HUES6 (cell line): ENCODE results near the gene TUBA1A.
"Not testable (repeated sequence)": the region's sequence is repeated elsewhere in the genome, so short reads cannot be mapped to it uniquely, and the experiment has no call there.

Source experiments
- H3K27ac ChIP-seq: 2 replicates; pipeline ENCODE4 v1.7.0; 2013; ENCODE audit warnings: low read depth, mild to moderate bottlenecking, low read length, inconsistent platforms
- H3K27me3 ChIP-seq: 2 replicates; pipeline ENCODE4 v1.6.1; 2013; ENCODE audit warnings: low read length; ENCODE audit not compliant: control insufficient read depth, insufficient read depth
- H3K36me3 ChIP-seq: 2 replicates; pipeline ENCODE4 v1.6.1; 2013; ENCODE audit warnings: low read length; ENCODE audit not compliant: control insufficient read depth, insufficient read depth
- H3K4me1 ChIP-seq: 2 replicates; pipeline ENCODE4 v1.6.1; 2013; ENCODE audit warnings: low read length; ENCODE audit not compliant: control insufficient read depth, insufficient read depth
- H3K4me3 ChIP-seq: 2 replicates; pipeline ENCODE4 v1.5.1; 2013; ENCODE audit warnings: low read depth, low read length
- H3K9ac ChIP-seq: one replicate; pipeline ENCODE4 v1.6.1; 2013; ENCODE audit warnings: mild to moderate bottlenecking, low read length
- H3K9me3 ChIP-seq: 2 replicates; pipeline ENCODE4 v1.6.1; 2013; ENCODE audit warnings: low read depth, low read length; ENCODE audit not compliant: control insufficient read depth, insufficient read depth

TUBA1A gene

DNA sequence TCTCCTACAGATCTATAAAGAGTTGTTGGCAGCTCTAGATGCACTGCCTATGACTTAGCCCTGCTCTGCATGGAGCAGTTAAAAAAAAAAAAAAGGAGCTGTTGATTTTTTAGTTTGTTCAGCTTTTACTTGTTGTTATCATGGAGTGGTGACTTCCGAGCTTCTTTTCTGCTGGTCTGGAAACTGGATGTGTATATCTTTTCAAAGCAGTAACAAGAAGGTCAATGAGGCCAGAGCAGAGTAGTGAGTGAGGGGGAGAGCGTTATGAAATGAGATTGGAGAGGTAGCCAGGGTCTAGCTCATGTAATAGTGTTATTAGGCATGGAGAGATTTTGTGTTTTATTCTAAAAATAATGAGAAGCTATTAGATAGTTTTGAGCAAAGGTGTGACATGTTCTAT, 44.5 kb downstream of the TUBA1A start:
- no peaks in the 10 kb centered on the region for H3K36me3 ChIP-seq
- no peak overlapping the region for H3K27ac ChIP-seq
- H3K4me3 ChIP-seq, result no peak overlapping the region
- no peaks in the 10 kb centered on the region for H3K9me3 ChIP-seq
- H3K9ac ChIP-seq, result no peak overlapping the region
- no peaks in the 10 kb centered on the region for H3K4me1 ChIP-seq
- no peaks in the 10 kb centered on the region for H3K27me3 ChIP-seq

DNA sequence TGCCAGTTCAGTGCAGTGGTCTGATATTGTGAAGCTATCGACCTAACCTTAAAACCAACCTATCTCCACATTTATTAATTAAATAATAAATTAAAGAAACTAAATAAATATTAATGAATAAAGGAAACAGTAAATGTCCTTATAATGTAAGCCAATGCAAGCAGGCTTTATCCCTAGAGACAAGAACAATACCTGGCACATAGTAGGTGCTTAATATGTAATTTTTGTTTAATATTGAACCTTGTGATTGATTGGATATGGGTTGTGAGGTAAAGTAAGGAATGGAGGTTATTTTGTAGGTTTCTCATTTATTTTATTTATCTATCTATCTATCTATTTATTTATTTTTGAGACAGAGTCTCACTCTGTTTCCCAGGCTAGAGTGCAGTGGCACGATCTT, 49.9 kb downstream of the TUBA1A start:
- H3K4me1 ChIP-seq, result no peaks in the 10 kb centered on the region
- no peak overlapping the region for H3K4me3 ChIP-seq
- no peaks in the 10 kb centered on the region for H3K9me3 ChIP-seq
- no peak overlapping the region for H3K27ac ChIP-seq
- H3K9ac ChIP-seq, result no peak overlapping the region
- H3K36me3 ChIP-seq, result no peaks in the 10 kb centered on the region
- H3K27me3 ChIP-seq, result no peaks in the 10 kb centered on the region

DNA sequence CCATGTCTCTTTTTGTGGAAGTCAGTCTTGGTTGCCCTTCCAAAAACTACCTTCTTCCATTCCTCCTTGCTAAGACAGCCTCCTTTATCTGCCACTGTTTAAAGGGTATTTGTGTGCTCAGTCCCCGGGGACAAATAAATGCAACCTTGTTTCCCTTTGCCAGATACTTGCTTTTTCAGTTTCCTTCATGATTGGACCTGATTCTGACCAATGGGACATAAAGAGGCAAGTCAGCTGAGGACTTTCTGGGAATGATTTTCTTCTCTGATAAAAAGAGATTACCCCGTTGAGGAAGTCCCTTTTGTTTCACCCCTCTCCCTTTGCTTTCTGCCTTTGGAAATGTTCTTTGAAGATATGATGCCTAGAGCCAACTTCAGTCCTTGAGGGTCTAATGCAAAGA, 50.3 kb downstream of the TUBA1A start:
- Histone ChIP-seq H3K9me3 (no peaks in the 10 kb centered on the region), H3K9ac (no peak overlapping the region), H3K27ac (no peak overlapping the region), H3K27me3 (no peaks in the 10 kb centered on the region), H3K4me1 (no peaks in the 10 kb centered on the region), H3K36me3 (no peaks in the 10 kb centered on the region), H3K4me3 (no peak overlapping the region)

DNA sequence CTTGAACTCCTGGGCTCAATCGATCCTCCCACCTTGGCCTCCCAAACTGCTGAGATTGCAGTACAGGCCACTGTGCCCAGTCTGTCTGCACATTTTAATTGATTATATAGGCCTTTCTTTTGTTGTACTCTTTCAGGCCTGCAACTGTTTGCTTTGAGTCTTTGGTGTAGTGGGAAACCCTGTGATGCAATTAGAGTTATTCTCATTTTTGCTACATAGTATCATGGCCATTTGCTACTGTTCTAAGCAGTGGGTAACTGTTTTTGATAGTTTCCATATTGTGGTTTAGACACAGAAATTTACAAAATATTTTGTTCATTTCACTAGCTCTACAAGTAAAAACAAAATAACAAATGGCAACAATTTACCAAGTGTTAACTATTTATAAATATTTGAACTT, 51.4 kb downstream of the TUBA1A start:
- H3K4me3 ChIP-seq, result no peak overlapping the region
- H3K9ac ChIP-seq, result no peak overlapping the region
- no peaks in the 10 kb centered on the region for H3K36me3 ChIP-seq
- no peaks in the 10 kb centered on the region for H3K9me3 ChIP-seq
- H3K4me1 ChIP-seq, result 0 out of 2 replicates have a peak, but pooled peaks cover 2% of the 10 kb centered on the region
- H3K27ac ChIP-seq, result no peak overlapping the region
- H3K27me3 ChIP-seq, result no peaks in the 10 kb centered on the region

DNA sequence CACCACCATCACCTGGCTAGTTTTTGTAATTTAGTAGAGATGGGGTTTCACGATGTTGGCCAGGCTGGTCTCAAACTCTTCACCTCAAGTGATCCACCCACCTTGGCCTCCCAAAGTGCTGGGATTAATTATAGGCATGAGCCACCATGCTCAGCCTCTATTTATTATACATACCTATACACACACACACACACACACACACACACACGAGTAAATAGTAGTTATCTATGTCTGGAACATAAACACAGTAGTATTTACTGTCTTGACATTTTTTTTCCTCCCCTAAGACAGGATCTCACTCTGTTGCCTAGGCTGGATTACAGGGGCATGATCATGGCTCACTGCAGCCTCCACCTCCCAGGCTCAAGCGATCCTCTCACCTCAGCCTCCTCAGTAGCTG, 51.9 kb downstream of the TUBA1A start:
- not testable (repeated sequence) for H3K27me3 ChIP-seq, H3K9me3 ChIP-seq, H3K36me3 ChIP-seq, H3K4me3 ChIP-seq, H3K27ac ChIP-seq, H3K9ac ChIP-seq, H3K4me1 ChIP-seq
